ENCODE measurements around the gene TPRKB.
"Not testable (repeated sequence)": the region's sequence is repeated elsewhere in the genome, so short reads cannot be mapped to it uniquely, and the experiment has no call there.

The TPRKB gene

GRCh38 chr2:73707636-73708035, 29.5 kb downstream of the TPRKB start:
- no peak overlapping the region for H3K4me3 ChIP-seq
- DNase-seq: no peak
- H3K9me3 ChIP-seq: no peaks in the 10 kb centered on the region
- no peaks in the 10 kb centered on the region for H3K27me3 ChIP-seq
- no peak overlapping the region for H3K27ac ChIP-seq
- H3K36me3 ChIP-seq: no peaks in the 10 kb centered on the region
- TF ChIP-seq CTCF (IDR thresholded peaks at IDR 0.05): no peak
- H3K4me1 ChIP-seq: no peaks in the 10 kb centered on the region
- intact Hi-C loops (cut with DNase I; ENCODE audit: low total_unique reads): no loop called here

- no peaks in the 10 kb centered on the region for H3K36me3 ChIP-seq
- no peak overlapping the region for H3K27ac ChIP-seq
- no peaks in the 10 kb centered on the region for H3K9me3 ChIP-seq
- TF ChIP-seq CTCF (IDR thresholded peaks at IDR 0.05): no peak
- no peaks in the 10 kb centered on the region for H3K4me1 ChIP-seq
- no peak overlapping the region for H3K4me3 ChIP-seq
- DNase-seq: no peak
- H3K27me3 ChIP-seq: no peaks in the 10 kb centered on the region
- intact Hi-C loops (cut with DNase I; ENCODE audit: low total_unique reads): no loop called here
Observed at GRCh38 chr2:73707058-73707457, 30.1 kb downstream of the TPRKB start.

GRCh38 chr2:73705091-73705490, 32.1 kb downstream of the TPRKB start:
- no peaks in the 10 kb centered on the region for H3K9me3 ChIP-seq
- TF ChIP-seq CTCF (IDR thresholded peaks at IDR 0.05): no peak
- H3K36me3 ChIP-seq: no peaks in the 10 kb centered on the region
- no peak for DNase-seq
- no peak overlapping the region for H3K4me3 ChIP-seq
- H3K27ac ChIP-seq: no peak overlapping the region
- intact Hi-C loops (cut with DNase I; ENCODE audit: low total_unique reads): no loop called here
- no peaks in the 10 kb centered on the region for H3K4me1 ChIP-seq
- no peaks in the 10 kb centered on the region for H3K27me3 ChIP-seq

- no peaks in the 10 kb centered on the region for H3K9me3 ChIP-seq
- no peak overlapping the region for H3K4me3 ChIP-seq
- H3K4me1 ChIP-seq: no peaks in the 10 kb centered on the region
- DNase-seq: no peak
- H3K27ac ChIP-seq: no peak overlapping the region
- no peaks in the 10 kb centered on the region for H3K27me3 ChIP-seq
- no peaks in the 10 kb centered on the region for H3K36me3 ChIP-seq
- intact Hi-C loops (cut with DNase I; ENCODE audit: low total_unique reads): no loop called here
- TF ChIP-seq CTCF (IDR thresholded peaks at IDR 0.05): no peak
Observed at GRCh38 chr2:73704285-73704684, 32.9 kb downstream of the TPRKB start.

- DNase-seq: no peak
- Histone ChIP-seq H3K36me3 (no peaks in the 10 kb centered on the region), H3K4me1 (no peaks in the 10 kb centered on the region), H3K27me3 (no peaks in the 10 kb centered on the region), H3K9me3 (no peaks in the 10 kb centered on the region), H3K27ac (no peak overlapping the region), H3K4me3 (no peak overlapping the region)
- no peak for TF ChIP-seq CTCF (IDR thresholded peaks at IDR 0.05)
- intact Hi-C loops (cut with DNase I; ENCODE audit: low total_unique reads): no loop called here
Observed at GRCh38 chr2:73703675-73704074, 33.5 kb downstream of the TPRKB start.

- intact Hi-C loops (cut with DNase I; ENCODE audit: low total_unique reads); H3K27ac ChIP-seq; H3K9me3 ChIP-seq; H3K4me1 ChIP-seq; H3K27me3 ChIP-seq; H3K36me3 ChIP-seq; H3K4me3 ChIP-seq; DNase-seq: not testable (repeated sequence)
Observed at GRCh38 chr2:73702852-73703493, 34.2 kb downstream of the TPRKB start.

All from tibial artery (tissue), 4 donors.